ENCODE results near the gene ZDHHC16.
"Not testable (repeated sequence)": the region's sequence is repeated elsewhere in the genome, so short reads cannot be mapped to it uniquely, and the experiment has no call there.

ZDHHC16 gene

DNA sequence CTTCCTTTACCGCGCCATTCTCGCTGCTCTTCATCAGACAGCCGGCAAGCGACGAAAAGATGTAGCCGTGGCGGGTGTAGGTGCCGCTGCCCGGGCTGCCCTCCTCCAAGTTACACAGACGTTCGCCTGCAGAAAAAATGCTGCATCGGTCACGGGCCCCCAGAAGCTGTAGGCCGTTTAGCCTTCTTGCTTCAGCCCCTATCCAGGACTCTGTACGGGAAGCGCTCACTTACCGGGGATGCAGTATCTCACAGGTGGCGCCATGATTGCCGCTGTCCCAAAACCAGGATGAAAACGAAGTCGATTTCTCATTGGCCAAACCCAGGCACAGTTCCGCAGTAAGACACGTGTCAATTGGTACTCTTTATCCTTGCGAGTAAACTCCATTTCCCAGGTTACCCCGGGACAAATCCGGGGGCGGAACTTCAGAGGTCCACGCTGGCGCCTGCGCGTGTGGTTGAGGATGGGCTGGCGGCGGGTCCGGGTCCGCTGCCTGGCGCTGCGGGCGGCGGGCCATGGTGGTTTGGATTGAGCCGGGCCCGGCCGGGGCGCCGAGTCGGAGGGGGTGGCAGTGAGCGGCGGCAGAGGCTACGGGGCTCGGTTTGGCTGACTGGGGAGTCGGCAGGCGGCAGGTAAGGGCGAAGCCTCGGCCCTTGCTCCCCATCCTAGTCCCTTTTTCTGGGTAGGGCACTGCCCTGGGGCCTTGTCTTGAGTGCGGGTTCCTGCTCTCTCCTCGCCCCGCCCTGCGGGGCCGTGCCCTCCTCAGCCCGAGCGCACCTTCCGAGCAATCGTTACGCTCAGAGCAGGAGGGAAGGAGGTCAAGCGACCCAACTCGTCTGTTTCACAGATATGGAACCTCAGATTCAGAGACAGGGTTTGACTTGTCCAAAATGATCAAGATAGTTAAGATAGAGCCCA, at the start of gene ZDHHC16, which contains the start of gene EXOSC1:
Gene ZDHHC16 (plus strand): TSS at position 454 of the 918 bp plus-strand sequence. CDS start 5,501 bp downstream, outside the sequence.
Gene EXOSC1 (minus strand): TSS at position 285 of the 918 bp plus-strand sequence. CDS start 21 bp downstream, at position 264.
- DNase-seq = peak; percentile 93

DNA sequence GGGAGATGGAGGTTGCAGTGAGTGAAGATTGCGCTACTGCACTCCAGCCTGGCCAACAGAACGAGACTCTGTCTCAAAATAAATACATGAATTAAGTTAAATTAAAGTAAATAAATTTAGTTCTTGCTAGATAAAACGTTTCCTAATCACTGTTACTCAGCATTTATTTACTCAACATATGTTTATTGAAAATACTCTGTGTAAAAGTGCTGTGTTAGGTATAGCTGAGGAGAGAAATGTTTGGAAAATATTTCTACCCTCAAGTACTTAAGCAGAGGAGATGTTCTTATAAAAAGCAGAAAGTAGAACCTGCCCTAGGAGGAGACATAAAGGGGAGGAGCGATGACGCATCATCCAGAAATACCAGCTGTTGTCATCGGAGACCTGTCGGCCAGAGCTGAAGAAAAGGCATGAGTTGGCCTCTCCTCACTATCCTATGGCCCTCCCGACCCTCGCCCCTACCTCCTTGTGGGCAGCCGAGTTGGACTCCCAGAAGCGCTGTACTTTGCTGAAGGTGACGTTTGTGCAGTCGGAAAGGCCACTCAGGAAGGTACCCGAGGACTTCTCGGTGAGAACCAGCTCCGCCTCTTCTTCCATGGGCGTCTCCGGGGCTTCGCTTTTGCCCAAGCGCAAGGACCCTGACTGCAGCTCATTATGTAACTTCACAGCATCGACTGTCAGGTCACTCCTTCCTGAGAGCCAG, 46.0 kb upstream of the ZDHHC16 start:
- DNase-seq = peak; percentile 19

DNA sequence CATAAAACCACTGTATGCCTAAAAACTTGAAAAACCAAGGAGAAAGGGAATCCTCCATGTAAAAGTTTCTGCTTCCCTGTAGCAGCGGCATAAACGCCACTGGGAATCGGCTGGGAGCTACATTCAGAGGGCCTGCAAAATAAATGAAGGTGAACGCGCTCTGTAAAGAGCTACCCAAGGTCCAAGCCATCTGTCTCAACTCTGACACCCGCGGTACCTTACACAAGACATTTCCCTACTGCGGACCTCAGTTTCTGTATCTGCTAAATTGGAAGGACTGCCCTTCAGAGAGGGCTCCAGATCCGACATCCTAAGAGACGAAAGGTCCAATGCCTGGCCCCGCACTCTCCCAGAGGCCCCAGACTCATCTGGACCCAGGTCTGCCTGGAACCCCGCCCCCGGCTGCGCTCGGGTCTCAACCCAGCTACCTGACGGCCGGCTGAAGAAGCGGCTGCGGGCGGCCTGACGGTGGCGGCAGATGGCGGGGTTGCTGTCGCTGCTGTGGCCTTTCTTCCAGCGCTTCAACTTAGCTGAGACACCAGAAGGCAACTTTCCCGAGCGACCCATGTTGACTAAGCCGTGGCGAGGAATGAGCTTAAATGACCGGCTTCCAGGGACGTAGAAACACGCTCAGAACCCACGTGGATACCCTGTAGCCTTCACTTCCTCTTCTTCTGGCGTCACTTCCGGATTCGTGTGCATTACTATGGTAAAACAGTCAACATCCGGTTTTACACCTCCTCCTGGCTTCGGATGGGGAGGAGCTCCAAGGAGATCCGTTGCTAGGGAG, 45.1 kb upstream of the ZDHHC16 start, which contains the start of gene RRP12:
Gene RRP12 (minus strand): TSS at position 676 of the 790 bp plus-strand sequence. CDS start 109 bp downstream, at position 567.
- peak; percentile 83 for DNase-seq

DNA sequence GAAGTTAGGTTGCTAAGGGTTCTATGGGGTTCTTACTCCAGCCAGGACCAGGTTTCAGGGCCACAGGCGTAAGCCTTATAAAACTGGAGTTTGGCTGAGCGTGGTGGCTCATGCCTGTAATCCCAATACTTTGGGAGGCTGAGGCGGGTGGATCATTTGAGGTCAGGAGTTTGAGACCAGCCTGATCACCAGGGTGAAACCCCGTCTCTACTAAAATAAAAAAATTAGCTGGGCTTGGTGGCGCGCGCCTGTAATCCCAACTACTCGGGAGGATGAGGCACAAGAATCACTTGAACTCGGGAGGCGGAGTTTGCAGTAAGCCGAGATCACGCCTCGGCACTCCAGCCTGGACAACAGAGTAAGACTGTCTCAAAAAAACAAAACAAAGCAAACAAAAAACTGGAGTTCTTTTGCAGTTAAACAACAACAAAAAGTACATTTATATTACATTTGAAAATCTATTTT, 44.5 kb upstream of the ZDHHC16 start:
- DNase-seq = no peak

DNA sequence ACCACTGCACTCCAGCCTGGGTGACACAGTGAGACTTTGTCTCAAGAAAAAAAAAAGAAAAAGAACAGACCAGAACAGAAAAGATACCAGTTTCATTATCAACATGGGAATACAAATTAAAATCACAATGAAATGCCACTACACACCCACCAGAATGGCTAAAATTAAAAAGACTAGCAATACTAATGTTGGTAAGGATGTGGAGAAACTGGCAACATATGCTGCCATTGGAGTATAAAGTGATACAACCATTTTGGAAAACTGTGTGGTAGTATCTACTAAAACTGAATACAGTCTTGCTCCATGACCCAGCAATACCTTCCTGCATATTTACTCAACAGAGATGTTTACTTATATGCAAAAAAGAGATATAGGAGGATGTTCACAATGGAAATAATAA, 41.9 kb upstream of the ZDHHC16 start:
- no peak for DNase-seq

DNA sequence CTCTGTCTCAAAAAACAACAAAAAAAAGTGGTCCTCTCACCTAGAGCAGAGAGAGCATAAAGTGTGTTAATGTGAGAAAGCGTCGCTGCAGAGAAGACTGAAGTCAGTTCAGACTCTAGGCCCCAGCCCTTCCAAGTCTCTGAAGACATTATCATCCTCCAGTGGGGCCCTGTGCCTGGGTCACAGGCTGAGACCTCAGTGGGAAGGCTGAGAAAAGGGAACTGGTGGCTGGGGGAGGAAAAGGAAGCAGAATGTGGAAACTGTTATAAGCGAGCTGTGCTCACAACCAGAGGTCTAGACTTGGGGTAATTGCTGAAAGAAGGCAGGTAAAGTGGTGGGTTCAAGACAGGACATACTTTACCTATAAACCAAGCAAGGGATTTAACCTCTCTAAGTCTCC, 39.9 kb upstream of the ZDHHC16 start:
- no peak for DNase-seq

DNA sequence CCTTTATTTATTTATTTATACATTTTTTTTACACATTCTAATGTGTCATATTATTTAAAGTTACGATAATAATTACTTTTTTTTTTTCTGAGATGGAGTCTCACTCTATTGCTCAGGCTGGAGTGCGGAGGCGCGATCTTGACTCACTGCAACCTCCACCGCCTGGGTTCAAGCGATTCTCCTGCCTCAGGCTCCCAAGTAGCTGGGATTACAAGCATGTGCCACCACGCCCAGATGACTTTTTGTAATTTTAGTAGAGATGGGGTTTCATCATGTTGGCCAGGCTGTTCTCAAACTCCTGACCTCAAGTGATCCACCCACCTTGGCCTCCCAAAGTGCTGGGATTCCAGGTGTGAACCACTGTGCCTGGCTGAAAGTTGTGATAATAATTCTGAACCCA, 39.5 kb upstream of the ZDHHC16 start:
- not testable (repeated sequence) for DNase-seq

DNA sequence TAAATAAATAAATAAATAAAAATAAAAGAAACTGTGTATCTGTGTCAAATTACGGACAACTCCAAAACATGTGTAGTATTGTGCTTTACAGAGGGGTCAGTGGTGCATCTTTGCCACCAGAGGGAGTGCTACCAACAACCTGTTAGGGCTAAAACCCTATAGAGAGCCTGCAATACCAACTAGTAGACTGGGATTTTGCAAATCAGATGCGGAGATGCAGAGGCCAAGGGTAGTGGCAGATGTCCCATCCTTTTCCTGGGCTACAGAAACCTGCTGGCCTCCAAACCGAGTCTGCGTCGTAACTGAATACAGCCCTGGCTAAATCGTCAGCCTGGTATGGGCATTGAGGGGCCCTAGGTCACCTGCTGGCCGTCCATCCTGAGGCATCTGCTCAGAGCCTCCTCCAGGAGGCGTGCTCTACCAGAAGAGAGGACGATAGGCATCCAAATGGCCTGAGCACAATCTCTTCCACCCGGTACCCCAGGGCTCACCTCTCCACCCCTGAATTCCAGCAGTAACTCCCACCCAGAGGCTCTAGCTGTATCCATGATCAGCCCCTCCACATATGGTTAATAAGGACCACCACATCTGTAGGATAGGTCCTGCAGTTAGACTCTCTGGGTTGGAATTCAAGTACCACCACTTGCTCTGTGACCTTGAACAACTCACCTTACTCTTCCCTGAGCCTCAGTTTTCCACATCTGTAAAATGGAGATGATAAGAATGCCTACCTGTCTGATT, 38.6 kb upstream of the ZDHHC16 start:
- peak; percentile 62 for DNase-seq

DNA sequence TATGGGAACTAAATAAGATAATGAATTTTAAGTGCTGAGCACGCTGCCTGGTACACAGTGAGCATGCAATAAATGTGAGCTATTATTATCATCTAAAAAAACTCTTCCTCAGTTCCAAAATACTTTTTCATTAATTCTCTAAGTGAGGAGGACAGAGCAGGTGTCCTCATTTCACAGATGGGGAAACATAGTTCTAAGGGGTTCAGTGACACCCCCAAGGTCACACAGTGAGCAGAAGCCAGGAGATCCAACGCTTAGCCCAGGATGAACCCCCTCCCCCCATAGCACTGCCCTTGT, 38.1 kb upstream of the ZDHHC16 start:
- DNase-seq = no peak

DNA sequence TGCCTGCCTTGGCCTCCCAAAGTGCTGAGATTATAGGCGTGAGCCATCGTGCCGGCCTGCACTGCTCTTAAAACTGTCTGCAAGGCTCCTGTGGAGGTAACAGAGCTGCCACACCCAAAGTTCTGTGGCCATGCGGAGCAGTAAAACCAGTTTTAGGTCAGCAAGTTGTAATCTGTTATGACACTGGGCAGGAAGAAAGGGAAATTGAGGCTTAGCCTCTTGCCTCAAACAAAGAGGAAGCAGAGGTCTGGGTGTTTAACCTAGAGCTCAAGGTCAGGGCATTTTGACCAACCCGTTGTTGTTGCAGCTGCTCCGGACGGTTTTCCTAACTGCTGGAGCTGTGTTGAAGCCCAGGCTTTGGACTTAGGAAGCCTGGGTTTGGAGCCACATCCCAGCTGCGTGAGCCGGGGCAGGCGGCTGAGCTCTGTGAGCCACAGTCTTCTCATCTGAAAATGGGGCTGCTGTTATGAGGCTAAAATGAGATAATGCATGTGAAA, 37.4 kb upstream of the ZDHHC16 start:
- DNase-seq = no peak

DNA sequence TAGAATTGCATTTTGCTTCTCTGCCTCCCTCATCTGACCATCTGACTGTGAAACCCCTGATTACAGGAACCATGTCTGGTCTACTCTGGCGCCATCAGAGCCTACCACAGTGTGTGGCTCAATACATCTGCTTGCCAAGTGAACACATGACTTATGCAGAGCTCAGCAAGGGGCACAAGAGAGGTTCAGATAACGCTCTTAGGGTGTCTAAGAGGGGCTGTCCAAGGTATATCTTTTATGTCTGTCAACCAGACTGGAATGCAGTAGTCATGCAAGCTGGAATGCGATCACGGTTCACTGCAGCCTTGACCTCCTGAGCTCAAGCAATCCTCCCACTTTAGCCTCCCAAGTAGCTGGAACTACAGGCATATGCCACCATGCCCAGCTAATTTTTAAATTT, 34.6 kb upstream of the ZDHHC16 start:
- DNase-seq = no peak

DNA sequence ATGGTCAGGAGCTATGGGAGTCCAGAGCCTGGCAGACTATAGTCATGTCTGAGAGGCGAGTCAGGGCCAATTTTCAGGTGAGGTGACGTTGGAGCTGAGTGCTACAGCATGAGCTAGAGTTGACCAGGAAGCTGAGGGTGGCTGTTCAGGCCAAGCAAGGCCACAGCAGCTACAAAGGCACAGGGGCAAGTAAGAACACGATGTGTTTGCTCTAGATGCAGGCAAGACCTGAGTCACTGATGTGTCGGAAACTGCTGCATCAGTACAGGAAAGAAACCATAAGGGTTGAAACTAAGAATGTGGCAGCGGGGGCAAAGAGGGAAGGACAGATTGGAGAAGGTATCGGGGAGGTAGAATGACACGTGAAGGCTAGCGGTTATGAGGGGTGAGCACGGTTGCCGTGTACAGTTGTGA, 33.1 kb upstream of the ZDHHC16 start:
- peak; percentile 77 for DNase-seq

DNA sequence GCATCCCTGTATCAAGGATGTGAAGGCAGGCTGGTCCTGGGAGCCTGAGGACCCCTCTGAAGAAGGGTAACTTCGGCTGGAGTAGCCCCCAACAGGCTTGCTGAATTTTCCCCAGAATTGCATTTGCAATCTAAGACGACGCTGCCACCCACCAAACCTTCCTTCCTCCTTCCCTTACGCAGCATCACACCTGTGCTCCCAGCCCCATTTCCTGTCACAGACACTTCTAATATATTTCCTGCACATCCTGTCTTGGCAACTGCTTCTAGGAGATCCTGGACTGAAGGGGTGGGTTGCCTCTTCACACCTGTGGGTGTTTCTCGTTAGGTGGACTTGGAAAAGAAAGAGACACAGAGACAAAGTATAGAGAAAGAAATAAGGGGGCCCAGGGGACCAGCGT, 29.4 kb upstream of the ZDHHC16 start:
- no peak for DNase-seq

DNA sequence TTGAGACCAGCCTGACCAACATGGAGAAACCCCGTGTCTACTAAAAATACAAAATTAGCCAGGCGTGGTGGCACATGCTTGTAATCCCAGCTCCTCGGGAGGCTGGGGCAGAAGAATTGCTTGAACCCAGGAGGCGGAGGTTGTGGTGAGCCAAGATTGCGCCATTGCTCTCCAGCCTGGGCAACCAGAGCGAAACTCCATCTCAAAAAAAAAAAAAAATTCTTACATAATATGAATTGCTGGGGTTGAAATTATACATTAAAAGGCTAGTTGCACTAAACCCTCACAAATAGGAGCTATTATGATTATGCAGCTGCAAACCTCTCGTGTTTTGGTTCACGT, 22.2 kb upstream of the ZDHHC16 start:
- DNase-seq = not testable (repeated sequence)

DNA sequence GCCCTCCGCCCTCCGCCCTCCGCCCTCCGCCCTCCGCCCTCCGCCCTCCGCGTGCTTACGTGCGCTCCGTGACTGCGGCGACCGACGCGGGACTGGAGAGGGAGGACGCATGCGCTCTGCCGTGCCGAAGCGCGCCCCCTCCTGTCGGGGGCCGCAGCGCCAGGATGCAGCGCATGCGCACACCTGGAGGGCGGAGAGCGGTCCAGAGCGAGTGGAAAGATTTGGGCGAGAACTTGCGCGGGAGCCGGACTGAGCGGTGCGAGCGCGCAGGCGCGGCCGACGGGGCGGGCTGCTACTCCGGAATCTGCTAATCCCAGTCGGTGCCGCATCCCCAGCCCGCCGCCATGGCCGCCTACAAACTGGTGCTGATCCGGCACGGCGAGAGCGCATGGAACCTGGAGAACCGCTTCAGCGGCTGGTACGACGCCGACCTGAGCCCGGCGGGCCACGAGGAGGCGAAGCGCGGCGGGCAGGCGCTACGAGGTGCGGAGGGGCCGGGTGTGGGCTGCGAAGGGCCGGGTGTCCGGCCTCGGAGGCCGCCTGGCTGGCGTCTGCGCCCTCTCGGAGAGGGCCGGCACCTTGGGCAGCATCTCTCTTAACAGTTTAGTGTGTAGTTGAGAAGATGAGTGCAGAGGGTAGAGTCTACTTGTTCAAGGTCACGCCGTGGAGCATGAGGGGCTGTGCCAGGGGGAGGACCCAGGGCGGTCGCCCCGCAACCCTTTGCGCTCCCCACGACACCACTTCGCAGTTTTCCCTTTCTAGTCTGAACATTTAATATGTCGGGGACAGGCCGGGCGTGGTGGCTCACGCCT, 19.8 kb upstream of the ZDHHC16 start, which contains the start of gene PGAM1:
Gene PGAM1 (plus strand): TSS at position 228 of the 812 bp plus-strand sequence. CDS start 117 bp downstream, at position 345.
- peak; percentile 91 for DNase-seq

DNA sequence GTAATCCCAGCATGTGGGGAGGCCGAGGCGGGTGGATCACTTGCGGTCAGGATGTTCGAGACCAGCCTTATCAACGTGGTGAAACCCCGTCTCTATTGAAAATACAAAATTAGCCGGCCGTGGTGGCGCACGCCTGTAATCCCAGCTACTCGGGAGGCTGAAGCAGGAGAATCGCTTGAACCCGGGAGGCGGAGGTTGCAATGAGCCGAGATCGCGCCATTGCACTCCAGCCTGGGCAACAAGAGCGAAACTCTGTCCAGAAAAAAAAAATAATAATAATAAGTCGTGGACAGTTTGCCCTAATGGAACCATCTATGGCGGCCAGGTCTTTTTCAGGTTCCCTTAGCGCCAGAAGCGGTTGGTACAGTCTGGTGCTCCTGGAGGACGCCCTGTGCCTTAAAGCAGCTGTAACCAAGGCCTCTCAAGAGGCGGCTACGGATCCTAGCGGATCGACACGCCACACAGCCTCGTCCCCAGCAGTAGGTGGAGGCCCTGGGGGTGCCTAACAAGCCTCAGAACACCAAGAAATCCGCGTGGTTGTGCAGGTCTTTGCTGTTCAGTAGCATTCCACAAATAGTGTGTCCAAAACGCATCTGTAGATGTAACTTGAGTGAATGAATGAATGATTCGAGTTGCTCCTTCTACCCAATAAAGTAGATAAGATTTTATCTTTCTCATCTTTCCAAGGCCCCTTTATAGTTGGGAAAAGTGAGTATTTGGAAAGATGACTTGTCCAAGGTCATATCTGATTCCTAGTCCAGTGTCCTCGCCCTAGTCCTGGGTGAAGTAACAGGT, 19.0 kb upstream of the ZDHHC16 start:
- no peak for DNase-seq

DNA sequence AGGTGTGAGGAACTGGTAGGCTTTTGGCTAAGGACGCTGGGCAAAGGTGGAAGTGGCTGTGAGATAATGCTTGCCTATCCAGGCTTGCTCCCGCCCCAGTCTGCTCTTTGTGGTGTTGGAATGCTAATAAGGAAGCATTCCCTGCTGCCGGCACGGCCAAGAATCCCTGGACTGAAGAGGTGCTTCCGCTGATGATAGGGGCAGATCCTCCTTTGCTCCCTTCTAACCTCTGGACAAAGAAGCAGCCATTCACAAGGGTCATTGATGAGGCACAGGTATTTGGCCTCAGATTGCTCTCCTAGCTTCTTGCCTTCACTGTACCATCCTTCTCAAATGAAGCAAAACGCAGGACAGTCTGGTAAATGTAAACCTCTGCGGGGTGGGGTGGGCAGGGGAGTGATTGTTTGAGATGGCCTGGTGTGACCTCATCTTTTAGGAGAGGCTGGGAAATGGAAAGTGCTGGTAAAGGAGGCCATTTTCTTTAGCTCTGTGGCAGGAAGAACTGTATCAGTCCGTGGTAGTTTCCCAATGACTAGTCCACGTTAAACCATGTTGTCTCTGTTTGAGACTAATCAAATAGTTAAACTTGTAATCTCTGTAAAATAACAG, 18.3 kb upstream of the ZDHHC16 start:
- DNase-seq = peak; percentile 56

DNA sequence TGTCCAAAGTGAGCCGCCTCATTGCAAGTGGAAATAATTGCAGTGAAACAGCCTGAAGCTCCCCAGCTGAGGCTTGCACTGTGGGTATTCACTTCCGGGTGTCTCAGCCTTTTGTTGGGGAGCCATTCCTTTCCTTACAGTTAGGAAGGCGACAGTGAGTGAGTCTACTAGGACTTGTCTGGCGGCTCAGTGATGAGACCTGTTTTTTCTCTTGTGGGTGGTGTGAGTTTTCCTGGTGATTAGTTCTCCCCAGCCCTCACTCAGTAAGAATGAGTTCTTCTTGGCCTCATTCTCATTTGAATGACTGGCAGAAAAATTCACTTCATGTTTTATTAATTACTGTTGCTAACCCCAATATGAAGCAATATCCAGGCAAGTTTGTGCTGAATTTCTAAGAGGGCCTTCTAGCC, 17.4 kb upstream of the ZDHHC16 start:
- DNase-seq = peak; percentile 41

DNA sequence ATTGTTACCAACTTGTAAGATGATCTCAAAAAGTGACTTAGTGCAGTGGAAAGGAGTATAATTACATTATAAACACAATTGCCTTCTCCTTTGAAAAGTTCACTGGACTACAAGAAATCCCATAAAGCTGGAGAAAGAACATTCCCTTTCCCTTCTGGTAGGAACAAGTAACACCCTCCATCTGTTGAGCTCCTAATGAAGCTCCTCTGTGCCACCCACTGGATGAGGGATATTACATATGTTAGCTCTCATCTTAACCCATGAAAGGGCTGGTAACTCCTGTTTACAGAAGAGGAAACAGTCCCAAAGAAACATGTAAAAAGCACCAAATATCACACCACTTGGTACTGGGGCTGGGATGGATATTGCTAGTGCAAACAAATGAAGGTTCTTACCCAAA, 11.9 kb upstream of the ZDHHC16 start:
- no peak for DNase-seq

DNA sequence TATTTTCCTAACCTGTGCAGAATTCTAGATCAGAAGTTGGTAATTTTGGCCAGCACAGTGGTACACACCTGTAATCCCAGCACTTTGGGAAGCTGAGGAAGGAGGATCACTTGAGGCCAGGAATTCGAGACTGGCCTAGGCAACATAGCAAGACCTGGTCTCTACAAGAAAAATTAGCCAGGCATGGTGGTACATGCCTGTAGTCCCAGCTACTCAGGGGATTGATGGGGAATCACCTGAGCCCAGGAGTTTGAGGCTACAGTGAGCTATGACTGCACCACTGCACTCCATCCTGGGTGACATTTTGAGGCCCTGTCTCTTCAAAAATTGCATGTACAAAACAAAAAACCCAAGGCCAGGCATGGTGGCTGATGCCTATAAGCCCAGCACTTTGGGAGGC, 11.4 kb upstream of the ZDHHC16 start:
- no peak for DNase-seq

Data from stimulated activated naive CD4-positive, alpha-beta T cell treated with Interleukin-2 at 50 U/mL for 16 hours (primary cell).